Rectal smooth muscle tissue (tissue), 1 donor: ENCODE results near the gene ANKRD11.
"Not testable (repeated sequence)": the region's sequence is repeated elsewhere in the genome, so short reads cannot be mapped to it uniquely, and the experiment has no call there.

Experiments
- H3K27ac ChIP-seq: one replicate; pipeline ENCODE4 v1.7.0; 2013; ENCODE audit warnings: low read depth, low read length, inconsistent platforms
- H3K27me3 ChIP-seq: one replicate; pipeline ENCODE4 v1.7.0; 2013; ENCODE audit warnings: low read length; ENCODE audit not compliant: control insufficient read depth, insufficient read depth
- H3K36me3 ChIP-seq: one replicate; pipeline ENCODE4 v1.7.0; 2013; ENCODE audit warnings: low read length; ENCODE audit not compliant: control insufficient read depth, insufficient read depth
- H3K4me1 ChIP-seq: one replicate; pipeline ENCODE4 v1.7.0; 2013; ENCODE audit warnings: low read length; ENCODE audit not compliant: control insufficient read depth, insufficient read depth
- H3K4me3 ChIP-seq: one replicate; pipeline ENCODE4 v1.7.0; 2013; ENCODE audit warnings: low read length
- H3K9ac ChIP-seq: one replicate; pipeline ENCODE4 v1.7.0; 2013; ENCODE audit warnings: low read length

The ANKRD11 gene

DNA sequence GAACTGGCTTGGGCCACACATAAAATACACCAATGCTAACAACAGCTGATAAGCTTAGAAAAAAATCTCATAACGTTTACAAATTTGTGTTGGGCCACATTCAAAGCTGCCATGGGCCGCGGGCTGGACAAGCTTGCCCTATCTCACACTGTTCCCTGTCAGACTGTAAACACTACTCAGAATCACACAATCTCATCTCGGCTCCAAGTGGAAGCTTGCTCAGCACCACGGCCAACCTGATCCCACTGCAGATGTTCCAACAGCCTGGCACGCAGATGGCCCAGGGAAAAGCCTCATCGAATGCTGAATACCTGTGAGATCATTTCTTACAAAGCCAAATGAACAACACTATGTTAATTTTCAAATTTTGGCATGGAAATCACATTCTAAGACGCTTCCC, 125.8 kb downstream of the ANKRD11 start:
- Histone ChIP-seq H3K4me1 (peaks cover 2% of the 10 kb centered on the region), H3K27ac (no peak overlapping the region), H3K4me3 (no peak overlapping the region), H3K36me3 (no peaks in the 10 kb centered on the region), H3K9ac (no peak overlapping the region), H3K27me3 (no peaks in the 10 kb centered on the region)

DNA sequence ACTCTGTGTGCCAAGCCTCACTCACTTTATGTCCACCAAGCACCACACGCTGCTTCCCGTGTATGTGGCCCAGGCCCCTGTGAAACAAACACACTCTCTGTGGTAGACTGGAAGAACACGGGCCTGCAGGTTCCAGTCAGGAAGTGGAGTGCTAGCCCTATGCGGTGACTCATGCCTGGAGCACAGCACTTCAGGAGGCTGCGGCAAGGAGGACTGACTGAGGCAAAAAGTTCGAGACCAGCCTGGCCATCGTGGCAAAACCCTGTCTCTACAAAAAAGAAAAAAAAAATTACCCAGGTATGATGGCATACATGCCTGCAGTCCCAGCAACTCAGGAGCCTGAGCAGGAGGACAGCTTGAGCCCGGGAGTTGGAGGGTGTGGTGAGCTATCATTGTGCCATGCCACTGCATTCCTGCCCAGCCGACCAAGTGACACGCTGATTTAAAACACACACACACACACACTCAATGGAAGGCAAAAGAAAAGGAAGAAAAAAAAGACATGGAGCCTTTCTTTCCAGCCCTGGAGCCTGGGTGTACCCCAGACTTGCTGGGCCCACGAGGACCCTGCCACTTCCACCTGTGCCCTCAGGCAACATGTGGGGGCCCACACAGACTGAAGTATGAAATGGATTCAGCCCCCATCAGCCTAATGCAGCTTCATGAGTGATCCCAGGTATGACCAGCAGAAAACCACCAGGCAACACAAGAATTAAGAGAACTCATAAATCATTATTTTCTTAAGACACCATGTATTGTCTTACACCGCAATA, 126.6 kb downstream of the ANKRD11 start:
- Histone ChIP-seq H3K27ac (no peak overlapping the region), H3K4me3 (no peak overlapping the region), H3K36me3 (no peaks in the 10 kb centered on the region), H3K27me3 (no peaks in the 10 kb centered on the region), H3K4me1 (peaks cover 5% of the 10 kb centered on the region), H3K9ac (no peak overlapping the region)

DNA sequence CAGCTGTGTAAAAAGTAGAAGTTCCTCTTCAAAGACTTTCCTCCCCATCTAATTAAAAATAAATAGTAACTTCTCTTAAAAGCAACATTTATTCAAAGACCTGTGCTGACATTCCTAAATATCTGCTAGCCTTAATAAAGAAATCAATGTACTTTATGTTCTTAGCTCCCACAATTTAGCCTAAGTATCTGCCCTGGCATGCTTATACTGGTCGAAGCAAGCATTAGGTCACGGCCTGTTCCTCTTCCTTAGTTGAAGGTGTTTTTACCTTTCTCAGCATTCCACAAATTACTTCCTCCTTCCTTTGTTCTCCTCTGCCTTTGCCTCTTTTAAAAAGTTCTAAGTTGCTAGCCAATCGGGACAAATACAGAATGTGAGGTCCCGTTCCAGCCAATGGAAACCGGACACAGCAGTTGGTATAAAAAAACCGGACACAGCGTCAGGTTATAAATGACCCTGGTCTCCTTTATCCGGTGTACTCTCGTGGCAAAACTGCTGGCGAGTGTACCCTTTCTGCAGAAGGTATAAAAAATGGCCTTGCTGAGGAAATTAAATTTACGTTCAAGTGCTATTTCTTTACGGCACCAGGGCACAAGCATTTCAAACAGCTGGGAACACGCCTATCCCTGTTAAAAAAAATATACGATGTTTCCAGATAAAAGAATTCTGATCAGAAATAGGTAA, 127.7 kb downstream of the ANKRD11 start:
- H3K36me3 ChIP-seq, H3K9ac ChIP-seq, H3K4me1 ChIP-seq, H3K27me3 ChIP-seq, H3K4me3 ChIP-seq, H3K27ac ChIP-seq: not testable (repeated sequence)

DNA sequence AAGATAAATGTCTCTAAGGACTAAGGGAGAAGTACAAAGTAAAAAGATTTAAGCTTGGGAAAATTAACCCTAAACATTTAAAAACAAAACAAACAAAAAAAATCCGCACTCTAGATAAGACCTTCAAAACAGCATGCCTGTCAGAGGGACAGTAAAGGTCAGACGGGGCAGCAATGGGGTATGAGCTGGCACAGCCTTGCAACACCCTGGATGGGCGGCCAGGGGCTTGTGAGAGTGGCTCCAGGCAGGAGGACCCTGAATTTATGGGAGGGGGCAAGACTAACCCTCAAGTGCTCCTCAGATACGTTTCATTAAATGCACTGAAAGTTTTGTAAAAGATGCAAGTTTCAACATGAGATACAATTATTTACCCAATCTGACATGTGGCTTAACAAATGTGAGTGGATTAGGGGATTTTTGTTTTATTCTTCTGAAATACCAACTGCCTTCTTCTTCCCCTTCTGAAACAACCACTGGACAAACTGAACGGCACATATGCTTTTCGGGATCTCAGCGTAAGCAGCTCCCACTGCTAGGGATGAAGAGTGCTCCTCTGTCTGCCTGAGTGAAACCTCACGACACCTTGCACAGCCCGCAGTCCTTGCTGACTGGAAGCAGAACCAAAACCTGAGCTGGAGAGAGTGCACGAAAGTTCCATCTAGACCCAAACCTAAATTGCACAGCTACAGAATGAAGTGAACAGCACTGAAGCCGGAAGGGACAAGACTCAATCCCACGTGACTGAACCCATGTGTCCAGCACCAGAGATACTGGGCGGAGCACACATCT, 128.4 kb downstream of the ANKRD11 start:
- H3K27ac ChIP-seq, result no peak overlapping the region
- peaks cover 11% of the 10 kb centered on the region for H3K4me1 ChIP-seq
- H3K27me3 ChIP-seq, result no peaks in the 10 kb centered on the region
- no peak overlapping the region for H3K9ac ChIP-seq
- H3K36me3 ChIP-seq, result no peaks in the 10 kb centered on the region
- peak overlapping the region; percentile 7 for H3K4me3 ChIP-seq

DNA sequence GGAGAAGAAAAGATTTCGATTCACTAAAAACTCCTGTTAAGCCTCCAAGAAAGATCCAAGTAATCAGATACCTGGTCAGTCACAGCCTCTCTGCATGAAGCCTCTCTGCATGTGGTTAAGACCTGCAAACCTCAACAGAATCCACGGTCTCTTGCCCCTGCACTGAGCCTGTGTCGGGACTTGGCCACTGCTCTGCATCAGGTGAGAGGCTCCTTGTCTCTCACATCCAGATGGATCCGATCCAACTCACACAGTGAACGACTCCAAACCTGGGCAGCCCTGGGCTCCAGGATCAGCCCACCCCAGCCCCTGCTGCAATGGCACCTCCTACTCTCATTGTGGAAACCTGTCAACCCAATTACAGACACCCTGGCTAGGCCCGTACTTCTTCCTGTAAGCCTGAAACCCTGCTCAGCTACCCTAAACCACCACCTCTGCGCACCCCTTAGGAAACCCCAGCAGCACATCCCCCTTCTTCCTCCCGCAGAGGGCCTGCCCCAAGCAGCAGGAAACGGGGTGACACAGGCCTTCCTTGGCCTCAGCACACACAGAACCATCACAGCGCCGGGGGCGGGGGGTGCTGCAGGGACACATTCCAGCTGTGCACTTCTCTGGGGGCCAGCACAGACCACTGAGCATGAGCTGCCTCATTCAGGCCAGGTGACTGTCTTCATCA, 129.5 kb downstream of the ANKRD11 start:
- H3K27me3 ChIP-seq, result no peaks in the 10 kb centered on the region
- peaks cover 11% of the 10 kb centered on the region for H3K4me1 ChIP-seq
- no peaks in the 10 kb centered on the region for H3K36me3 ChIP-seq
- no peak overlapping the region for H3K27ac ChIP-seq
- H3K4me3 ChIP-seq, result no peak overlapping the region
- no peak overlapping the region for H3K9ac ChIP-seq

DNA sequence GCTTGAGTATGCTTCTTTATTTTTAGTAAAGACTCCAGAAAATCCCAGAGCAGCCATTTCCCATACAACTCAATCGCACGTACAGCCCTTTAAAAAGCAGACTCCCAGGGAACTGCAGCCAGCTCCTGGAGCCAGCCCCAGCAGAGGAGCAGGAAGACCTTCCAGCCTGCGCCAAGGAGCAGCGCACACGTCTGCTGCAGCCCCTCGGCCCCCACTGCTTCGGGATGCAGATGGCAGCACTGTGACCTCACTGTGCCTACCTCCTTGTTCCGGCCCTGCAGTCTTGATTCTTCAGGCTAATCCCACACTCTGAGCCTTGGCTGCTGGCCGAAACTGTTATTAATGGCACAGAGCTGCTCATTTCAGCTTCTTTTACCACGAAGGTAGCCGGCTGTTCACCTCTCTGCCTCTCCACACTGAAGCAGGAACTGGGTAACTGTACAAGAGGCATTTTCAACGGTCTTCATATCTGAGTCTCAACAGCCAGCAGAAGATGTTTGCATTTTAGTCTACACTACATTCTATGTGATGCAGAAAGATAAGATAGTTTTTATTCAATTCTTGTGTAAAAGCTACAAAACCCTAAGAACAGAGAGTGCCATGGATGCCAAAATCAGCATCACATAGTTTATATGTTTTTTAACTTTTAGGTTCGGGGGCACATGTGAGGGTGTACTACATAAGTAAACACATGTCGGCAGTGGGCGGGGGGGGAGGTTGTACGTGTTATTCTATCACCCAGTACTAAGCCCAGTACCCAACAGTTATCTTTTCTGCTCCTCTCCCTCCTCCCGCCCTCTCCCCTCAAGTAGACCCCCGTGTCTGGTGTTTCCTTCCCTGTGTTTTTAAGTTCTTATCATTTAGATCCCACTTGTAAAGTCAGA, 130.9 kb downstream of the ANKRD11 start:
- Histone ChIP-seq H3K9ac (no peak overlapping the region), H3K4me1 (peaks cover 11% of the 10 kb centered on the region), H3K36me3 (no peaks in the 10 kb centered on the region), H3K27ac (no peak overlapping the region), H3K4me3 (no peak overlapping the region), H3K27me3 (no peaks in the 10 kb centered on the region)

DNA sequence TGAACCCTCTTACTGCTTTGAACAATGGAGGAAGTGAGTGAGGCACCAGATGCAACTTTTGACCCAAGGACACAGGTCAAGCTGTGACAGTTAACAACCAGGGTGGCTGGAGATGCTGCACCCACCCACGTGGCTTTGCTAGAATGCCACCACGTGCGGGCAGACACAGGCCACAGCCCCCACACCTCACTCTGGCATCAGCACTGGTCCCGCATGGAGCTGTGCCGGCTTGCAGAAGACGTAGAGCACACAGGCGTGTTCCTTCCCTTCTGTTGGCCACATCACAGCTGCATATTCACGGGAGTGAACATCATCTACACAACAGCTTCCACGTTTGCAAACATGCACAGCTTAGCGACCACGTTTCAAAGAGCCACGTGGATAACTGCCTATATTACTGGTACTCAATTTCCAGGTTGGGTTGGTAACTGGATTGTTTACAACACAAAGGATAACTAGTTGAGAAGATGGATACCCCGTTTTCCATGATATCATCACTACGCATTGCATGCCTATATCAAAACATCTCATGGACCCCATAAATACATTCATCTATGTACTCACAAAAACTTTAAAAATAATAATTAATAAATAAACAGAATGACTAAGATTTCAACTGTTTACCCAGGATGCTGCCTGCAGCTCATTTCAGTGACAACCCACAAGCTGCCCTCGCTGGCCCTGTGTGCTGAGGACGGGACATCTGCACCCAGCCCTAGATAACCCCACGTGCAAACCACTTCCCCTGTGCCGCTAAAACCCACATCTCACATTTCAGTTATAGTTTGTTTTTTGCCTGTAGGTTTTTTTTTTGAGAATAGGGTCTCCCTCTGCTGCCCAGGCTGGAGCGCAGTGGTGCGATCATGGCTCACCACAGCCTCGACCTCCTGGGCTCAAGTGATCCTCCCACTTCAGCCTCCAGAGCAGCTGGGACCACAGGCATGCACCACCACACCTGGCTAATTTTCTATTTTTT, 132.0 kb downstream of the ANKRD11 start:
- no peak overlapping the region for H3K9ac ChIP-seq
- H3K4me3 ChIP-seq, result no peak overlapping the region
- no peaks in the 10 kb centered on the region for H3K36me3 ChIP-seq
- no peaks in the 10 kb centered on the region for H3K27me3 ChIP-seq
- H3K27ac ChIP-seq, result no peak overlapping the region
- peaks cover 11% of the 10 kb centered on the region for H3K4me1 ChIP-seq

DNA sequence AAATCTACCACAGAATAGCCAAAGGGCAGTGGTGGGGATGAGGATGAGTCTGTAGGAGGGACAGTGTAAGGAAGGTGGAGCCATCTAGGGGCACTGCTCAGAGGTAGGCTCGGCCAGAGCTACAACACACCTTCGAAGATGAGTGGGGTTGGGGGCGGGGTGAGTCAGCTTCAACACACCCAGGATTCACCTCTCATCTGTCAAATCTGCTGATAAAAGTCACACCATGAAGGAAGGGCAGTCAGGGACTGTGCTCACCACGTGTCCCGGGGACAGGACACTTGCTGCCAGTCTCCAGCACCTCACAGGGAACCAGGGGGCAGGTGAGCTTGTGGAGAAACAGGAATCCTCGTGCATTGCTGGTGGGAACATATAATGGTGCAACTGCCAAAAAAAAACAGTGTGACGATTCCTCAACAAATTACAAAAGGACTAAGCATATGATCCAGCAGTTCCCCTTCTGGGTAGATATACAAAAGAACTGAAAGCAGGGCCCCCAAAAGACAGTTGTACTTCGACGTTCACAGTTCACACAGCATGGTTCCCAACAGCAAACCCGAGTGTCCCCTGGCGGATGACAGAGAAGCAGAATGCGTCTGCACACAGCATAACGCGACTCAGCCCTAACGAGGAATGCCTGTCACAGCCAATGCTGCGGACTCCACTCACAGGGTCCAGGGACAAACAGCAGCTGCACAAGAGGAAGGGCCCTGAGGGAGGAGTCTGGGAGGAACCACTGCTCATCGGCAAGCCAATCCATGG, 133.1 kb downstream of the ANKRD11 start:
- no peak overlapping the region for H3K9ac ChIP-seq
- peaks cover 11% of the 10 kb centered on the region for H3K4me1 ChIP-seq
- no peaks in the 10 kb centered on the region for H3K36me3 ChIP-seq
- H3K27ac ChIP-seq, result no peak overlapping the region
- no peaks in the 10 kb centered on the region for H3K27me3 ChIP-seq
- no peak overlapping the region for H3K4me3 ChIP-seq

DNA sequence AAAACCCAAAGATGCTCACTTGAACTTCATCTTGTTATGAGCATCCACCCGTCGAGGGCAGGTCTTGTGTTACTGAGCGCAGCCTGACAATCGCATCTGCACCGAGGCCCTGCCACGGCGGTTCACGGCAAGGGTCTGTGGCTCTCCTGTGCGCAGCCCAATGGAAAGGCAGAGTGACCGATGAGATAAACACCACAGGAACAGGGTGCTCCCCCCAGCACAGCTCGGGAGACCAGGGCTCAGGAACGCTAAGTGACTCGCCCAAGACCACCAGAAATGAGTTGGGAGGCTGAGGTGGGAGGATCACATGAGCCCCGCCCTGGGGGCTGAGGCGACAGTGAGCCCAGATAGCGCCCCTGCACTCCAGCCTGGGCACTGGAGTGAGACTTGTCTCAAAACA, 134.7 kb downstream of the ANKRD11 start:
- Histone ChIP-seq H3K27ac (no peak overlapping the region), H3K9ac (no peak overlapping the region), H3K27me3 (no peaks in the 10 kb centered on the region), H3K36me3 (no peaks in the 10 kb centered on the region), H3K4me1 (peaks cover 11% of the 10 kb centered on the region), H3K4me3 (no peak overlapping the region)

DNA sequence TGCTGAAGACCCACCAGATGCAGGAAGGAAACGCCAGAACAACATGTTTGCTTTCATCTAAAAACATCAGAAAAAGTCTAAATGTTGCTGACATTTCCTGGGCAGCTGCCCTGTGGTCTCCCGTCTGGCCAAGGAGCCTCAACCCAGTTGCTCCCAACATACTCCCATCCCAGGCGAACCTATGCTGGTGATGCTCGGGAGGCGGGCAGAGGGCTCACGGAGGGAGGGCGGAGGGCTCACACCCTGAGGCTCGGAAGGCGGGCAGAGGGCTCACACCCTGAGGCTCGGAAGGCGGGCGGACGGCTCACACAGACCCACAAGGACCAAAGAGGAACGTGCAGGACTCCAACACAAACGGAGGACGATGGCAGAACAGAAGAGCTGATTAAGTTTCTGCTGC, 135.4 kb downstream of the ANKRD11 start:
- Histone ChIP-seq H3K27ac (no peak overlapping the region), H3K27me3 (no peaks in the 10 kb centered on the region), H3K4me1 (peaks cover 11% of the 10 kb centered on the region), H3K36me3 (no peaks in the 10 kb centered on the region), H3K9ac (no peak overlapping the region), H3K4me3 (no peak overlapping the region)
